Nephron (organoid): ENCODE results near the gene FKRP.
A peak's percentile ranks its signal among the peaks of the same experiment; 100 is the strongest.

Experiments
- H3K27ac Mint-ChIP-seq, 3 experiments: 2 replicates each; pipeline ENCODE4 v1.8.0; 2020; ENCODE audit warnings: mixed read lengths in 3 of 3, mild to moderate bottlenecking in 2 of 3, moderate library complexity in 1 of 3
- H3K27me3 Mint-ChIP-seq: 2 replicates; pipeline ENCODE4 v1.8.0; 2021; ENCODE audit warnings: low read depth, mild to moderate bottlenecking, moderate library complexity, mixed read lengths
- H3K36me3 Mint-ChIP-seq: 2 replicates; pipeline ENCODE4 v1.8.0; 2020; ENCODE audit warnings: low read depth, mixed read lengths
- H3K4me1 Mint-ChIP-seq: 2 replicates; pipeline ENCODE4 v1.8.0; 2020; ENCODE audit warnings: mixed read lengths
- H3K4me3 Mint-ChIP-seq, 3 experiments: 2 replicates each; pipeline ENCODE4 v1.8.0; 2020; ENCODE audit warnings: mild to moderate bottlenecking in 3 of 3, mixed read lengths in 3 of 3, moderate library complexity in 2 of 3
- H3K9me3 Mint-ChIP-seq: 2 replicates; pipeline ENCODE4 v1.8.0; 2020; ENCODE audit warnings: mixed read lengths
- CTCF ChIP-seq, 3 experiments: fragments of 200-600 bp; sonication (generic); IDR thresholded peaks; one replicate each; pipeline ENCODE4 v1.5.0; 2021; ENCODE audit warnings: antibody characterized with exemption in 3 of 3; ENCODE audit not compliant: unreplicated experiment in 3 of 3

FKRP gene

GRCh38 chr19:46745030-46745429, 827 bp upstream of the FKRP start:
- H3K27ac Mint-ChIP-seq, result peak overlapping the region; percentile 59 to 91 (median 81)
- H3K4me1 Mint-ChIP-seq, result peaks cover 50% of the 10 kb centered on the region
- H3K9me3 Mint-ChIP-seq, result no peaks in the 10 kb centered on the region
- peaks cover 18% of the 10 kb centered on the region for H3K36me3 Mint-ChIP-seq
- no peaks in the 10 kb centered on the region for H3K27me3 Mint-ChIP-seq
- H3K4me3 Mint-ChIP-seq, result peak overlapping the region; percentile 96 to 99 (median 98)
- TF ChIP-seq CTCF (IDR thresholded peaks at IDR 0.05; ENCODE audit: unreplicated experiment in 3 of 3), result no peak

GRCh38 chr19:46746281-46747057, 612 bp downstream of the FKRP start, which contains the start of gene STRN4:
STRN4 (minus strand) TSS chr19:46746450; CDS start chr19:46746430, 20 bp downstream.
- no peak for TF ChIP-seq CTCF (IDR thresholded peaks at IDR 0.05; ENCODE audit: unreplicated experiment in 3 of 3)

GRCh38 chr19:46748325-46749109, 2.7 kb downstream of the FKRP start:
- Mint-ChIP-seq H3K9me3 (no peaks in the 10 kb centered on the region), H3K27me3 (no peaks in the 10 kb centered on the region), H3K27ac (peak overlapping the region in 2 of 3 experiments; percentile 50 to 51), H3K4me1 (peaks cover 20% of the 10 kb centered on the region), H3K4me3 (peak overlapping the region; percentile 85 to 87 (median 85)), H3K36me3 (peaks cover 28% of the 10 kb centered on the region)
- peak; percentile 48 to 57 (median 53) for TF ChIP-seq CTCF (IDR thresholded peaks at IDR 0.05; ENCODE audit: unreplicated experiment in 3 of 3)

More at GRCh38 chr19:46746281-46747057, 612 bp downstream of the FKRP start, which contains the start of gene STRN4:
- Mint-ChIP-seq H3K27ac (peak within 1 kb of the TSS; percentile 81 to 91 (median 85)), H3K27me3 (no peaks in the 10 kb centered on the region), H3K4me1 (peaks cover 39% of the 10 kb centered on the region), H3K36me3 (peaks cover 22% of the 10 kb centered on the region), H3K9me3 (no peaks in the 10 kb centered on the region), H3K4me3 (peak within 1 kb of the TSS; percentile 96 to 99 (median 98))

- Mint-ChIP-seq H3K27me3 (no peaks in the 10 kb centered on the region), H3K4me1 (peaks cover 1% of the 10 kb centered on the region), H3K27ac (no peak overlapping the region), H3K4me3 (no peak overlapping the region), H3K36me3 (peaks cover 49% of the 10 kb centered on the region), H3K9me3 (no peaks in the 10 kb centered on the region)
- TF ChIP-seq CTCF (IDR thresholded peaks at IDR 0.05; ENCODE audit: unreplicated experiment in 3 of 3), result peak; percentile 19 to 33 (median 24)
Observed at GRCh38 chr19:46753420-46754155, 7.7 kb downstream of the FKRP start.

- TF ChIP-seq CTCF (IDR thresholded peaks at IDR 0.05; ENCODE audit: unreplicated experiment in 3 of 3), result no peak
- H3K9me3 Mint-ChIP-seq, result no peaks in the 10 kb centered on the region
- no peaks in the 10 kb centered on the region for H3K27me3 Mint-ChIP-seq
- H3K36me3 Mint-ChIP-seq, result peaks cover 38% of the 10 kb centered on the region
- peaks cover 12% of the 10 kb centered on the region for H3K4me1 Mint-ChIP-seq
- no peak overlapping the region for H3K4me3 Mint-ChIP-seq
- no peak overlapping the region for H3K27ac Mint-ChIP-seq
Observed at GRCh38 chr19:46755077-46755852, 9.4 kb downstream of the FKRP start.
